Fibroblast of lung (primary cell): ENCODE results near the gene SERINC5. TPM values are rescaled to one million over a fixed set of nuclear protein-coding genes. Genes with fewer than 3 reads are reported as not detected.

Experiments
- DNase-seq, 2 donors: peaks; one replicate each; pipeline versions ENCODE4 v3.0.0 to v3.0.0-alpha.2; 2010; ENCODE audit warnings: low read depth in 2 of 2
- H2AFZ ChIP-seq: 2 replicates; pipeline ENCODE4 v1.5.1; 2012; ENCODE audit warnings: low read length, control low read depth, inconsistent platforms
- H3K27ac ChIP-seq: 2 replicates; pipeline ENCODE4 v1.5.1; 2011; ENCODE audit warnings: low read length, control low read depth; ENCODE audit not compliant: insufficient read depth
- H3K27me3 ChIP-seq: 2 replicates; pipeline ENCODE4 v1.5.1; 2011; ENCODE audit warnings: mild to moderate bottlenecking, low read length; ENCODE audit not compliant: control insufficient read depth, insufficient read depth
- H3K36me3 ChIP-seq: 2 replicates; pipeline ENCODE4 v1.5.1; 2011; ENCODE audit warnings: low read length; ENCODE audit not compliant: control insufficient read depth, insufficient read depth
- H3K4me1 ChIP-seq: 2 replicates; pipeline ENCODE4 v1.5.1; 2011; ENCODE audit warnings: low read length; ENCODE audit not compliant: control insufficient read depth, insufficient read depth; ENCODE audit errors: extremely low read depth
- H3K4me2 ChIP-seq: 2 replicates; pipeline ENCODE4 v1.5.1; 2011; ENCODE audit warnings: low read length, control low read depth; ENCODE audit not compliant: insufficient read depth; ENCODE audit errors: extremely low read depth
- H3K4me3 ChIP-seq, 4 experiments: fragments of 200-600 bp in 1 of 4; sonication (generic) in 1 of 4; replicated peaks in 1 of 4; 2 replicates each; pipeline ENCODE4 v1.5.1; 2011 to 2016; ENCODE audit warnings: low read length in 4 of 4, low read depth in 3 of 4, mild to moderate bottlenecking in 3 of 4, control low read depth in 2 of 4, inconsistent platforms in 1 of 4, mixed read lengths in 1 of 4; ENCODE audit not compliant: insufficient read depth in 1 of 4; ENCODE audit errors: control extremely low read depth in 1 of 4
- H3K79me2 ChIP-seq: 2 replicates; pipeline ENCODE4 v1.5.1; 2012; ENCODE audit warnings: mild to moderate bottlenecking, low read length, inconsistent platforms; ENCODE audit not compliant: control insufficient read depth, insufficient read depth
- H3K9ac ChIP-seq: 2 replicates; pipeline ENCODE4 v1.5.1; 2011; ENCODE audit warnings: mild to moderate bottlenecking, low read length, control low read depth; ENCODE audit not compliant: insufficient read depth
- H3K9me3 ChIP-seq: 2 replicates; pipeline ENCODE4 v1.5.1; 2012; ENCODE audit warnings: low read depth, low read length; ENCODE audit not compliant: control insufficient read depth, insufficient read depth
- H4K20me1 ChIP-seq: 2 replicates; pipeline ENCODE4 v1.5.1; 2011; ENCODE audit warnings: low read length; ENCODE audit not compliant: control insufficient read depth, insufficient read depth; ENCODE audit errors: extremely low read depth
- EZH2 ChIP-seq: IDR thresholded peaks from 2 replicates; pipeline ENCODE4 v1.5.1; 2012; ENCODE audit warnings: low read length, control low read depth, mild to moderate bottlenecking; ENCODE audit errors: missing control alignments
- polyA plus RNA-seq, 2 donors: library from polyadenylated mRNA; depleted of rRNA in 1 of 2; stranded (reverse) in 1 of 2; unstranded in 1 of 2; fragments of >200 nt; gene quantifications; 2 replicates each; pipeline ENCODE4 v1.2.1, GENCODE V29; 2011 to 2012; ENCODE audit warnings: missing spikeins in 1 of 2
- total RNA-seq: library from RNA; depleted of rRNA; stranded (reverse); fragments of >200 nt; gene quantifications from 2 replicates; pipeline ENCODE4 v1.2.1, GENCODE V29; 2014
- TF ChIP-seq, protein P1 (sequence below), 2 donors: IDR thresholded peaks in 1 of 2; conservative IDR thresholded peaks in 1 of 2; 1 replicate in 1 of 2; 2 replicates in 1 of 2; pipeline ENCODE4 v1.5.1; 2011 to 2012; ENCODE audit warnings: low read length in 2 of 2, control low read depth in 1 of 2, inconsistent platforms in 1 of 2, low read depth in 1 of 2, mild to moderate bottlenecking in 1 of 2

SERINC5 gene
- total and polyA plus RNA-seq, 2 donors (not counting 1 experiment from before 2014, with no cell fraction given) = 9.5 to 10.9 TPM

DNA sequence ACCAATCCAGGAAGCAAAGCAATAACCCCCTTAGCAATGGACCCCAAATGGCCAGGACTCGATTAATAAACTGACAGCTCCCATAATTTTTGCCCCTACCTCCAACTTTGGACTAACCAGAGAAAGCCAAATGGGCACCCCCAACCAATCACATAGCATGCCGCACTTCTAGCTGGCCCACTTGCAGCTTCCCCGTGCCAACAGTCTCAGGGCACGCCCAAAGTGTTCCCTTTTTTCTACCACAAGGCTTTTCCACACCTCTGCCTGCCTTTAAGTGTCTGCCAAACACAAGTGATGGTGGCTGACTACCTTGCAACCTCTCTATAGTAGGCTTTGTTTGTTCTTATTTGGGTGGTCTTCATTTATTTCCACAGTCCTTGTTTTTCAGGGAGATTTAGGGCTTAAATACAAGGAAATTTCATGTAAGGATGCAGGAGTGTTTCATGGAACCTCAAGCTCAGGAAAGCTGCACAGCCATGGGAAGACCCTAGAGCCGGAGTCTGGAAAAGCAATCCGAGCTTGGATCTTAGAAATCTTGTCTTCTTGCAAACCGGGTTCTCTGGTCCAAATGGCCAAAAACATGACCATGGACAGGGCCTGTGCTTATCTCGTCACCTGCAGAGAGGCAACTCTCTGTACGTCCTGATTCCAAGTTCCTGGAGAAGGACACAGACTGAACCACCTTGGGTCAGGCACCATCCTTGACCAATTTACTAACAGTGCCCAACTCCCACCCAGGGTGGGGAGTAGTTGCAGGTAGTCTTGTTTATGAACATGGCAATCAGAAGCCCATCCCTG is 131.5 kb downstream of the SERINC5 start:
- Histone ChIP-seq H3K36me3 (no peaks in the 10 kb centered on the region), H3K9me3 (no peaks in the 10 kb centered on the region), H4K20me1 (no peaks in the 10 kb centered on the region), H3K27ac (no peak overlapping the region), H3K27me3 (no peaks in the 10 kb centered on the region), H2AFZ (no peak overlapping the region), H3K79me2 (no peaks in the 10 kb centered on the region), H3K9ac (no peak overlapping the region), H3K4me2 (no peak overlapping the region), H3K4me1 (no peaks in the 10 kb centered on the region), H3K4me3 (no peak overlapping the region)
- DNase-seq = no peak
- TF ChIP-seq, protein P1, sequence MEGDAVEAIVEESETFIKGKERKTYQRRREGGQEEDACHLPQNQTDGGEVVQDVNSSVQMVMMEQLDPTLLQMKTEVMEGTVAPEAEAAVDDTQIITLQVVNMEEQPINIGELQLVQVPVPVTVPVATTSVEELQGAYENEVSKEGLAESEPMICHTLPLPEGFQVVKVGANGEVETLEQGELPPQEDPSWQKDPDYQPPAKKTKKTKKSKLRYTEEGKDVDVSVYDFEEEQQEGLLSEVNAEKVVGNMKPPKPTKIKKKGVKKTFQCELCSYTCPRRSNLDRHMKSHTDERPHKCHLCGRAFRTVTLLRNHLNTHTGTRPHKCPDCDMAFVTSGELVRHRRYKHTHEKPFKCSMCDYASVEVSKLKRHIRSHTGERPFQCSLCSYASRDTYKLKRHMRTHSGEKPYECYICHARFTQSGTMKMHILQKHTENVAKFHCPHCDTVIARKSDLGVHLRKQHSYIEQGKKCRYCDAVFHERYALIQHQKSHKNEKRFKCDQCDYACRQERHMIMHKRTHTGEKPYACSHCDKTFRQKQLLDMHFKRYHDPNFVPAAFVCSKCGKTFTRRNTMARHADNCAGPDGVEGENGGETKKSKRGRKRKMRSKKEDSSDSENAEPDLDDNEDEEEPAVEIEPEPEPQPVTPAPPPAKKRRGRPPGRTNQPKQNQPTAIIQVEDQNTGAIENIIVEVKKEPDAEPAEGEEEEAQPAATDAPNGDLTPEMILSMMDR (conservative IDR thresholded peaks at IDR 0.05 in 1 of 2, IDR thresholded peaks at IDR 0.05 in 1 of 2; ENCODE audit: low read depth in 1 of 2, low read length in 2 of 2) = no peak
- no peak for TF ChIP-seq EZH2

DNA sequence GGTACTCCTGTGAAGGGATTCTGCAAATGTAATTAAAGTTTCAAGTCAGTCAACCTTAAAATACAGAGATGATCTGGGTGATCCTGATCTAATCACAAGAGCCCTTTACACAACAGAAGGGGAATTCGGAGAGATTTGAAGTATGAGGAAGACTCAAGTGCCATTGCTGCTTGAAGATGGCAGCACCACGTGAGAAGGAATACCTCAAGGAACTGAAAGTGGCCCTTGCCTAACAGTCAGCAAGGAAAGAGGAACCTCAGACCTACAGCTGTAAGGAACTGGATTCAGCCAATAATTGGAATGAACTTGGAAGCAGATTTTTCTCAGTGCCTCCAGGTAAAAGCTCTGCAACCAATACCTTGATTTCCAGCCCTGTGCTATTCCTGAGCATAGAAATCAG is 133.3 kb downstream of the SERINC5 start:
- Histone ChIP-seq H3K4me2 (no peak overlapping the region), H3K4me1 (no peaks in the 10 kb centered on the region), H3K36me3 (no peaks in the 10 kb centered on the region), H3K79me2 (no peaks in the 10 kb centered on the region), H3K27me3 (no peaks in the 10 kb centered on the region), H4K20me1 (no peaks in the 10 kb centered on the region), H3K27ac (no peak overlapping the region), H3K9me3 (no peaks in the 10 kb centered on the region), H3K9ac (no peak overlapping the region), H3K4me3 (no peak overlapping the region), H2AFZ (no peak overlapping the region)
- TF ChIP-seq, protein P1 (conservative IDR thresholded peaks at IDR 0.05 in 1 of 2, IDR thresholded peaks at IDR 0.05 in 1 of 2; ENCODE audit: low read depth in 1 of 2, low read length in 2 of 2) = no peak
- TF ChIP-seq EZH2 = no peak
- DNase-seq = no peak

DNA sequence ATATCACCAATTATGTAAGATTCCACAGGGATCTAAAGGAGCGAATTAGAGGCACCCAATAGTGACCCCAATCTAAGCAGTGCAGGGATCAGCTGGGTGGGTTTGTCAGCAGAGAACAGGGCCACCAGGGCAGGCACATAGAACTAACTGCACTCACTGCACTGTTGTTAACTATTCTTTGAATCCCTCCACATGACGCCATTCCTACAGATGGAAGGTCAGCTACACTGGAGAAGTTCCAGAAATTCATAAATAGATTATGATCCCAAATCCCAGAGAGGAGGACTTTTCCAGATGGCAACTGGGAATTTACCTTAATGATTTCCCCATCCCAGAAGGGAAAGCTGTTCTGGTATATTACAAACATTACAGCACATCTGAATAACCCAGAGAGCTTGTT is 136.5 kb downstream of the SERINC5 start:
- Histone ChIP-seq H3K27ac (no peak overlapping the region), H3K27me3 (no peaks in the 10 kb centered on the region), H3K4me1 (no peaks in the 10 kb centered on the region), H3K9me3 (no peaks in the 10 kb centered on the region), H3K36me3 (no peaks in the 10 kb centered on the region), H4K20me1 (no peaks in the 10 kb centered on the region), H3K9ac (no peak overlapping the region), H3K4me2 (no peak overlapping the region), H3K79me2 (no peaks in the 10 kb centered on the region), H3K4me3 (no peak overlapping the region), H2AFZ (no peak overlapping the region)
- no peak for DNase-seq
- TF ChIP-seq, protein P1 (conservative IDR thresholded peaks at IDR 0.05 in 1 of 2, IDR thresholded peaks at IDR 0.05 in 1 of 2; ENCODE audit: low read depth in 1 of 2, low read length in 2 of 2) = no peak
- TF ChIP-seq EZH2 = no peak
